Muscle of leg (tissue), 11 donors: Measurements from ENCODE around the gene EVL. TPM values are rescaled to one million over a fixed set of nuclear protein-coding genes. Genes with fewer than 3 reads are reported as not detected.

Source experiments
- DNase-seq: peaks from one replicate; pipeline ENCODE4 v3.0.0; 2013
- H3K27ac ChIP-seq: one replicate; pipeline ENCODE4 v1.5.1; 2013; ENCODE audit warnings: mild to moderate bottlenecking, low read length, control low read depth
- H3K27me3 ChIP-seq: one replicate; pipeline ENCODE4 v1.6.1; 2013; ENCODE audit warnings: low read length; ENCODE audit not compliant: control insufficient read depth, insufficient read depth
- H3K36me3 ChIP-seq: one replicate; pipeline ENCODE4 v1.6.1; 2013; ENCODE audit warnings: low read length; ENCODE audit not compliant: control insufficient read depth, insufficient read depth
- H3K4me1 ChIP-seq: one replicate; pipeline ENCODE4 v1.6.1; 2013; ENCODE audit warnings: low read length; ENCODE audit not compliant: control insufficient read depth, insufficient read depth
- H3K4me3 ChIP-seq: one replicate; pipeline ENCODE4 v1.5.1; 2013; ENCODE audit warnings: low read length, control low read depth
- H3K9me3 ChIP-seq: replicated peaks from 2 replicates; pipeline ENCODE4 v1.6.1; 2013; ENCODE audit warnings: low read depth, low read length; ENCODE audit not compliant: control insufficient read depth
- WGBS: methylation state at CpG from one replicate; pipeline ENCODE4 v1.1.5; 2013; ENCODE audit warnings: missing lambda C conversion rate; ENCODE audit not compliant: insufficient coverage; 5-methylcytosine and 5-hydroxymethylcytosine counted together
- polyA plus RNA-seq, 8 donors: library from polyadenylated mRNA; unstranded; fragments of 120-200 nt; gene quantifications; one replicate each; pipeline versions ENCODE4 v1.2.1 to v1.2.3, GENCODE V29; 2013; ENCODE audit warnings: inconsistent platforms in 1 of 8, low replicate concordance in 1 of 8; ENCODE audit not compliant: insufficient read length in 8 of 8, insufficient read depth in 1 of 8
- total RNA-seq: library from RNA; stranded (reverse); fragments of 120-200 nt; gene quantifications from one replicate; pipeline ENCODE4 v1.2.4, GENCODE V29; 2013

Gene EVL
- total and polyA plus RNA-seq, 9 donors, result 32.8 to 85.2 (median 60.7) TPM

- Histone ChIP-seq H3K9me3 (no peaks in the 10 kb centered on the region), H3K27ac (no peak overlapping the region), H3K36me3 (peaks cover 14% of the 10 kb centered on the region), H3K4me3 (no peak overlapping the region), H3K4me1 (peaks cover 15% of the 10 kb centered on the region), H3K27me3 (no peaks in the 10 kb centered on the region)
- 89% methylated on average over 4 of the region's 12 CpGs for WGBS
- no peak for DNase-seq
Observed at GRCh38 chr14:100081997-100082625, 16.9 kb downstream of the EVL start.

GRCh38 chr14:100082723-100083122, 17.5 kb downstream of the EVL start:
- H3K4me3 ChIP-seq, result no peak overlapping the region
- no peaks in the 10 kb centered on the region for H3K9me3 ChIP-seq
- no peak overlapping the region for H3K27ac ChIP-seq
- H3K36me3 ChIP-seq, result peaks cover 19% of the 10 kb centered on the region
- DNase-seq, result no peak
- no peaks in the 10 kb centered on the region for H3K27me3 ChIP-seq
- H3K4me1 ChIP-seq, result peaks cover 15% of the 10 kb centered on the region
- WGBS, result 100% methylated on average over 3 of the region's 3 CpGs

DNA sequence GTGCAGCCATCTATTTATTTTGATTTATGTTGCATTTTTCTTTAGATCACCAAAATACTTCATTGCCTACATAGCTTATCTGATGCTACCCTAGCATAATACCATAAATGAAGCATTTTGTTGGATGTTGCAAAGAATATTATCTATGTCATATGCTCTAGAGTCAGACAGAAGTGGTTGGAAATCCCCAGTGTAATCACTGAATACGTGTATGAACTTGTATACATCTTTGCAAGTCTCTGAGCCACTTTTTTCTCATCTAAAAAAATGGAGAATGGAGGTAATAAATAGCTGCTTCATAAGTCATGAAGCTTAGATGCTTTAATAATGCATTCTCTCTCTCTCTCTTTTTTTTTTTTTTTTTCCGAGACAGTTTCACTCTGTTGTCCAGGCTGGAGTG, 18.5 kb downstream of the EVL start:
- H3K27ac ChIP-seq, result no peak overlapping the region
- no peaks in the 10 kb centered on the region for H3K27me3 ChIP-seq
- no peak for DNase-seq
- peaks cover 11% of the 10 kb centered on the region for H3K4me1 ChIP-seq
- peaks cover 22% of the 10 kb centered on the region for H3K36me3 ChIP-seq
- no CpG with 5 or more reads among the region's 2 CpGs for WGBS
- H3K4me3 ChIP-seq, result no peak overlapping the region
- no peaks in the 10 kb centered on the region for H3K9me3 ChIP-seq

- no peaks in the 10 kb centered on the region for H3K27me3 ChIP-seq
- H3K36me3 ChIP-seq, result peaks cover 22% of the 10 kb centered on the region
- H3K4me3 ChIP-seq, result no peak overlapping the region
- peaks cover 5% of the 10 kb centered on the region for H3K4me1 ChIP-seq
- 79% methylated on average over 6 of the region's 10 CpGs for WGBS
- H3K27ac ChIP-seq, result no peak overlapping the region
- H3K9me3 ChIP-seq, result no peaks in the 10 kb centered on the region
- no peak for DNase-seq
Observed at GRCh38 chr14:100084591-100084990, 19.4 kb downstream of the EVL start.

DNA sequence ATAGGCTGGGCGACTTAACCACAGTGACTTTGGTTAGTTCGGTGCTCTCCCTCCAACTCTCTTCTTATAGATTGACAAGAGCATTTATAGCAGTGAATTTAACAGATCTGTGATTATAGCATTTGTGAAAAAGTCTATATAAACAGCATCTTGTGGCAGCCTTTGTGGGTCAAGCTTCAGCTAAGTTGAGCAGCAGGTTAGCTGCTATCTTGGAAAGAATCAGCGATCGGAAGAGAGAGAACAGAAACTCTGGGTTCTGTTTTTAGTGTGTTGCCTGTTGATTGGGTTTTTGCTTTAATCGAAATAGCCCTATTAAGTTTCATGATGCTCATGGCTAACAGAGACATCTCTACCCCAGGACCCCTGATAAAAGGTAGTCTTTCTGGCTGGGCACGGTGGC, 20.2 kb downstream of the EVL start:
- Histone ChIP-seq H3K4me3 (no peak overlapping the region), H3K4me1 (no peaks in the 10 kb centered on the region), H3K9me3 (no peaks in the 10 kb centered on the region), H3K27me3 (no peaks in the 10 kb centered on the region), H3K36me3 (peaks cover 22% of the 10 kb centered on the region), H3K27ac (no peak overlapping the region)
- whole genome bisulfite sequencing, result 100% methylated on average over 2 of the region's 6 CpGs
- no peak for DNase-seq

DNA sequence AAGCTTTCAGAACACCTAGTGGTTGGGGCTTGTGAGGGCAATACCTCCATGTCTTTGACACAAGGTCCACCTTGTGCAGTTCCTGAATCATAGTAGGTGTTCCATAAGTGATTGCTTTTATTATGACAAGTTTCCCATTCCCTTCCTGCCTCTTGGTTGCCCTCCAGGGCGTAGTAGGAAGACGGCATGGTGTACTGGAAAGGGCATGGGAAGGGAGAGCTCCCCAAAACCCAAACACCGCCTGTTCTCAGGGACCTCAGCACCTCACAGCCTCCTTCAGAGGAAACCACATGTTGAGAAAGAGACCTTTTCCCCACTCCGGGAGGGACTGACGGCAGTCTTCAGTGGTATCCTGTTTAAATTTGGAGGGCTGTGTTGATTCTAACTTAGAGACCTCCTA, 21.1 kb downstream of the EVL start:
- no peak overlapping the region for H3K27ac ChIP-seq
- H3K4me1 ChIP-seq, result no peaks in the 10 kb centered on the region
- no peak overlapping the region for H3K4me3 ChIP-seq
- H3K36me3 ChIP-seq, result peaks cover 22% of the 10 kb centered on the region
- no peaks in the 10 kb centered on the region for H3K9me3 ChIP-seq
- no peaks in the 10 kb centered on the region for H3K27me3 ChIP-seq
- no CpG with 5 or more reads among the region's 5 CpGs for WGBS
- no peak for DNase-seq

- no peak for DNase-seq
- Histone ChIP-seq H3K4me1 (no peaks in the 10 kb centered on the region), H3K36me3 (peaks cover 25% of the 10 kb centered on the region), H3K4me3 (no peak overlapping the region), H3K27ac (no peak overlapping the region), H3K27me3 (no peaks in the 10 kb centered on the region), H3K9me3 (no peaks in the 10 kb centered on the region)
- WGBS, result no CpG with 5 or more reads among the region's 3 CpGs
Observed at GRCh38 chr14:100088226-100088625, 23.0 kb downstream of the EVL start.

- no peak for DNase-seq
- H3K27me3 ChIP-seq, result no peaks in the 10 kb centered on the region
- H3K27ac ChIP-seq, result no peak overlapping the region
- 86% methylated on average over 6 of the region's 7 CpGs for WGBS
- peaks cover 15% of the 10 kb centered on the region for H3K36me3 ChIP-seq
- no peaks in the 10 kb centered on the region for H3K9me3 ChIP-seq
- H3K4me1 ChIP-seq, result no peaks in the 10 kb centered on the region
- no peak overlapping the region for H3K4me3 ChIP-seq
Observed at GRCh38 chr14:100091386-100091785, 26.2 kb downstream of the EVL start.

GRCh38 chr14:100092832-100093231, 27.6 kb downstream of the EVL start:
- DNase-seq, result no peak
- 60% methylated on average over 1 of the region's 1 CpG for WGBS

DNA sequence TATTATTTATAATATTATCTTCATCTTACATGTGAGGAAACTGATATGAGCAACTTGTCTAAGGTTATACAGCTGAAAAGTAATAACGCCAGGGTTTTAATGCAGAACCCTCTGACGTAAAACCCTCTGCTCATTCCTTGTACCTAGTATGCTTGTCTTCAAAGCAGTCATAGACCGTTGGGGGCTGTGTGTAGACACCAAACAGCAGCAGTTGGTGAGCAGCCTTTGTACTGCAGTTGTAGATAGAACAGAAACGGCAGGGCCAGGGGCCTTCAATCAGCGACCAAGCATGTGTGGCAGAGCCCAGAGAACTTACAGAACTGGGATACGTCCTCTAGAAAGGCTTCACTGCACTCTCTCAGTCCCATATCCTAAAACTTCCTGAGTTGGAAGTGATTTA, 28.1 kb downstream of the EVL start:
- 50% methylated on average over 3 of the region's 6 CpGs for WGBS

More at GRCh38 chr14:100092832-100093231, 27.6 kb downstream of the EVL start:
- Histone ChIP-seq H3K9me3 (no peaks in the 10 kb centered on the region), H3K4me1 (no peaks in the 10 kb centered on the region), H3K36me3 (peaks cover 10% of the 10 kb centered on the region), H3K27ac (no peak overlapping the region), H3K27me3 (no peaks in the 10 kb centered on the region), H3K4me3 (no peak overlapping the region)

DNA sequence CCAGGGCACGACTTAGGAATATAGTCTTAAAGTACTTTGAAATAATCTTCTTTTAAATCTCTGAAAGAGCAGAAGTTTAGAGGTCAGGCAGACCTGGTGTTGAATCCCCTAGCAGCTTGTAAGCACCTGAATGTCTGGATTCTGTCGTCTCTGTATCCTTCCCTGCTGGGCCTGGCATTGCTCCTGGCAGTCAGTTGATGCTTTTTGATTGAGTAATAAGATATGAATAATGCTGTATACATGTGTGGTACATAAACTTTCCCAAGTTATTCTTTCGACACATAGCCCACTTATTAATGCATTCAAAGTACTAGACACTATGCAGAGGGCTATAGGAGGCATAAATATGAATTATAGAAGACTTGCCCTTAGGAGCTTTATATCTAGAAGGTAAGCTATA, 31.4 kb downstream of the EVL start:
- Histone ChIP-seq H3K27ac (no peak overlapping the region), H3K27me3 (no peaks in the 10 kb centered on the region), H3K4me3 (no peak overlapping the region), H3K36me3 (peaks cover 19% of the 10 kb centered on the region), H3K4me1 (no peaks in the 10 kb centered on the region), H3K9me3 (no peaks in the 10 kb centered on the region)
- 17% methylated on average over 1 of the region's 3 CpGs for WGBS
- no peak for DNase-seq

More for the DNA sequence above, 28.1 kb downstream of the EVL start:
- Histone ChIP-seq H3K4me3 (no peak overlapping the region), H3K27ac (no peak overlapping the region), H3K9me3 (no peaks in the 10 kb centered on the region), H3K27me3 (no peaks in the 10 kb centered on the region), H3K36me3 (peaks cover 12% of the 10 kb centered on the region), H3K4me1 (no peaks in the 10 kb centered on the region)
- DNase-seq, result no peak
